Measurements from ENCODE around the gene SPTLC2. TPM values are rescaled to one million over a fixed set of nuclear protein-coding genes. Genes with fewer than 3 reads are reported as not detected.

Gene SPTLC2
- total and polyA plus RNA-seq, 8 donors = 32.9 to 44.0 (median 38.3) TPM

GRCh38 chr14:77470224-77470870 is 146.1 kb downstream of the SPTLC2 start:
- Histone ChIP-seq H3K9me3 (no peaks in the 10 kb centered on the region), H3K4me1 (no peaks in the 10 kb centered on the region), H3K4me3 (no peak overlapping the region), H3K27me3 (no peaks in the 10 kb centered on the region), H3K27ac (no peak overlapping the region), H3K36me3 (peaks cover 0 to 48% of the 10 kb centered on the region in 2 donors)
- intact Hi-C loops (cut with DNase I) = no loop called here
- DNase-seq = no peak
- ATAC-seq = no peak
- no peak for TF ChIP-seq CTCF (IDR thresholded peaks at IDR 0.05)

- H3K9me3 ChIP-seq = no peaks in the 10 kb centered on the region
- no peak overlapping the region for H3K4me3 ChIP-seq
- ATAC-seq = no peak
- no peak overlapping the region for H3K27ac ChIP-seq
- H3K27me3 ChIP-seq = no peaks in the 10 kb centered on the region
- H3K36me3 ChIP-seq = peaks cover 0 to 56% of the 10 kb centered on the region in 2 donors
- no peak for DNase-seq
- intact Hi-C loops (cut with DNase I) = no loop called here
- no peak for TF ChIP-seq CTCF (IDR thresholded peaks at IDR 0.05)
- no peaks in the 10 kb centered on the region for H3K4me1 ChIP-seq
These were observed 146.9 kb downstream of the SPTLC2 start for GRCh38 chr14:77469539-77469938.

GRCh38 chr14:77469067-77469505 is 147.4 kb downstream of the SPTLC2 start:
- H3K36me3 ChIP-seq = peaks cover 0 to 60% of the 10 kb centered on the region in 2 donors
- intact Hi-C loops (cut with DNase I) = no loop called here

GRCh38 chr14:77467801-77468200 is 148.6 kb downstream of the SPTLC2 start:
- no peaks in the 10 kb centered on the region for H3K4me1 ChIP-seq
- DNase-seq (no peak), ATAC-seq (no peak)
- intact Hi-C loops (cut with DNase I) = no loop called here
- no peaks in the 10 kb centered on the region for H3K27me3 ChIP-seq
- H3K4me3 ChIP-seq = no peak overlapping the region
- TF ChIP-seq CTCF (IDR thresholded peaks at IDR 0.05) = no peak
- H3K27ac ChIP-seq = no peak overlapping the region
- no peaks in the 10 kb centered on the region for H3K9me3 ChIP-seq
- peaks cover 0 to 73% of the 10 kb centered on the region in 2 donors for H3K36me3 ChIP-seq

More at GRCh38 chr14:77469067-77469505, 147.4 kb downstream of the SPTLC2 start:
- H3K4me3 ChIP-seq = no peak overlapping the region
- no peak overlapping the region for H3K27ac ChIP-seq
- H3K4me1 ChIP-seq = no peaks in the 10 kb centered on the region
- ATAC-seq (no peak), DNase-seq (peak in 1 of 4 donors; percentile 32)
- no peaks in the 10 kb centered on the region for H3K9me3 ChIP-seq
- TF ChIP-seq CTCF (IDR thresholded peaks at IDR 0.05) = no peak
- H3K27me3 ChIP-seq = no peaks in the 10 kb centered on the region

- peak; percentile 37 to 54 for TF ChIP-seq CTCF (IDR thresholded peaks at IDR 0.05)
- peaks cover 12 to 32% of the 10 kb centered on the region in 2 donors for H3K4me1 ChIP-seq
- H3K27ac ChIP-seq = no peak overlapping the region
- H3K4me3 ChIP-seq = peak overlapping the region; percentile 85 to 89
- DNase-seq = peak in 2 of 4 donors; percentile 9 to 35
- peak; percentile 8 for ATAC-seq
- H3K9me3 ChIP-seq = no peaks in the 10 kb centered on the region
- peaks cover 4 to 47% of the 10 kb centered on the region in 2 donors for H3K36me3 ChIP-seq
- intact Hi-C loops (cut with DNase I) = no loop called here
- H3K27me3 ChIP-seq = no peaks in the 10 kb centered on the region
These were observed 157.2 kb downstream of the SPTLC2 start for GRCh38 chr14:77459072-77459723.
